Tibial nerve (tissue), 4 donors: ENCODE results near the gene HMGA1.
"Not testable (repeated sequence)": the region's sequence is repeated elsewhere in the genome, so short reads cannot be mapped to it uniquely, and the experiment has no call there.

ENCODE experiments used
- EP300 ChIP-seq, 2 donors: sonication (generic); formaldehyde crosslinking; IDR thresholded peaks; one replicate each; pipeline ENCODE4 v1.6.1; 2017; ENCODE audit warnings: antibody characterized with exemption in 2 of 2, mild to moderate bottlenecking in 1 of 2
- POLR2A ChIP-seq, 2 donors: fragments of 450-650 bp; IDR thresholded peaks; one replicate each; pipeline ENCODE4 v1.6.1; 2017; ENCODE audit warnings: antibody characterized with exemption in 2 of 2, mild to moderate bottlenecking in 2 of 2, moderate library complexity in 2 of 2
- TF ChIP-seq, protein P1 (sequence below), 5 experiments: fragments of 200-600 bp in 3 of 5; fragments of 450-650 bp in 2 of 5; sonication (generic) in 3 of 5; IDR thresholded peaks; one replicate each; pipeline ENCODE4 v1.5.1; 2016 to 2019; ENCODE audit warnings: antibody characterized with exemption in 5 of 5, mild to moderate bottlenecking in 3 of 5, moderate library complexity in 2 of 5

- TF ChIP-seq, protein P1, sequence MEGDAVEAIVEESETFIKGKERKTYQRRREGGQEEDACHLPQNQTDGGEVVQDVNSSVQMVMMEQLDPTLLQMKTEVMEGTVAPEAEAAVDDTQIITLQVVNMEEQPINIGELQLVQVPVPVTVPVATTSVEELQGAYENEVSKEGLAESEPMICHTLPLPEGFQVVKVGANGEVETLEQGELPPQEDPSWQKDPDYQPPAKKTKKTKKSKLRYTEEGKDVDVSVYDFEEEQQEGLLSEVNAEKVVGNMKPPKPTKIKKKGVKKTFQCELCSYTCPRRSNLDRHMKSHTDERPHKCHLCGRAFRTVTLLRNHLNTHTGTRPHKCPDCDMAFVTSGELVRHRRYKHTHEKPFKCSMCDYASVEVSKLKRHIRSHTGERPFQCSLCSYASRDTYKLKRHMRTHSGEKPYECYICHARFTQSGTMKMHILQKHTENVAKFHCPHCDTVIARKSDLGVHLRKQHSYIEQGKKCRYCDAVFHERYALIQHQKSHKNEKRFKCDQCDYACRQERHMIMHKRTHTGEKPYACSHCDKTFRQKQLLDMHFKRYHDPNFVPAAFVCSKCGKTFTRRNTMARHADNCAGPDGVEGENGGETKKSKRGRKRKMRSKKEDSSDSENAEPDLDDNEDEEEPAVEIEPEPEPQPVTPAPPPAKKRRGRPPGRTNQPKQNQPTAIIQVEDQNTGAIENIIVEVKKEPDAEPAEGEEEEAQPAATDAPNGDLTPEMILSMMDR (IDR thresholded peaks at IDR 0.05): not testable (repeated sequence)
- not testable (repeated sequence) for TF ChIP-seq POLR2A, EP300 (IDR thresholded peaks at IDR 0.05)
These were observed 8.5 kb downstream of the HMGA1 start for GRCh38 chr6:34245032-34245760.
